ENCODE data around the gene ZNF593.

Gene ZNF593

GRCh38 chr1:26169669-26170471, at the start of gene ZNF593:
Gene ZNF593, plus strand, starts transcription at chr1:26169908. Its CDS starts 76 bp downstream, at chr1:26169984.
- H3K27ac ChIP-seq: peak within 1 kb of the TSS; percentile 30
- peak; percentile 33 for DNase-seq (ENCODE audit: low read depth, low spot score)

GRCh38 chr1:26121854-26122773, 47.6 kb upstream of the ZNF593 start:
- peak overlapping the region; percentile 53 for H3K27ac ChIP-seq
- no peak for DNase-seq (ENCODE audit: low read depth, low spot score)

GRCh38 chr1:26122988-26123973, 46.4 kb upstream of the ZNF593 start:
- peak overlapping the region; percentile 53 for H3K27ac ChIP-seq
- DNase-seq (ENCODE audit: low read depth, low spot score): no peak

GRCh38 chr1:26124418-26125331, 45.0 kb upstream of the ZNF593 start:
- H3K27ac ChIP-seq: peak overlapping the region; percentile 53
- DNase-seq (ENCODE audit: low read depth, low spot score): no peak

- no peak for DNase-seq (ENCODE audit: low read depth, low spot score)
- peak overlapping the region; percentile 54 for H3K27ac ChIP-seq
These were observed 44.3 kb upstream of the ZNF593 start for GRCh38 chr1:26125382-26125781.

- H3K27ac ChIP-seq: peak overlapping the region; percentile 54
- no peak for DNase-seq (ENCODE audit: low read depth, low spot score)
These were observed 43.8 kb upstream of the ZNF593 start for GRCh38 chr1:26125946-26126320.

- peak; percentile 62 for DNase-seq (ENCODE audit: low read depth, low spot score)
- H3K27ac ChIP-seq: peak overlapping the region; percentile 54
These were observed 43.2 kb upstream of the ZNF593 start for GRCh38 chr1:26126321-26127084.

GRCh38 chr1:26127235-26128163, 42.2 kb upstream of the ZNF593 start:
- peak overlapping the region; percentile 54 for H3K27ac ChIP-seq
- DNase-seq (ENCODE audit: low read depth, low spot score): no peak

- no peak overlapping the region for H3K27ac ChIP-seq
- no peak for DNase-seq (ENCODE audit: low read depth, low spot score)
These were observed 39.9 kb upstream of the ZNF593 start for GRCh38 chr1:26129778-26130177.

- DNase-seq (ENCODE audit: low read depth, low spot score): no peak
- H3K27ac ChIP-seq: no peak overlapping the region
These were observed 39.0 kb upstream of the ZNF593 start for GRCh38 chr1:26130695-26131094.

GRCh38 chr1:26132128-26132833, 37.4 kb upstream of the ZNF593 start:
- H3K27ac ChIP-seq: no peak overlapping the region
- DNase-seq (ENCODE audit: low read depth, low spot score): no peak

- H3K27ac ChIP-seq: no peak overlapping the region
- no peak for DNase-seq (ENCODE audit: low read depth, low spot score)
These were observed 36.9 kb upstream of the ZNF593 start for GRCh38 chr1:26132834-26133167.

- no peak overlapping the region for H3K27ac ChIP-seq
- no peak for DNase-seq (ENCODE audit: low read depth, low spot score)
These were observed 35.2 kb upstream of the ZNF593 start for GRCh38 chr1:26134466-26134865.

GRCh38 chr1:26138974-26139558, 30.6 kb upstream of the ZNF593 start:
- no peak for DNase-seq (ENCODE audit: low read depth, low spot score)

GRCh38 chr1:26142159-26142558, 27.5 kb upstream of the ZNF593 start:
- DNase-seq (ENCODE audit: low read depth, low spot score): no peak
- no peak overlapping the region for H3K27ac ChIP-seq

More at GRCh38 chr1:26138974-26139558, 30.6 kb upstream of the ZNF593 start:
- H3K27ac ChIP-seq: no peak overlapping the region
